Ovary (tissue), 3 donors: ENCODE data around the gene JARID2.

Source experiments
- CTCF ChIP-seq, 3 donors: fragments of 450-650 bp in 2 of 3; fragments of 200-600 bp in 1 of 3; IDR thresholded peaks; one replicate each; pipeline versions ENCODE4 v1.5.1 to v1.8.0; 2016 to 2022; ENCODE audit warnings: antibody characterized with exemption in 3 of 3, mild to moderate bottlenecking in 1 of 3
- EP300 ChIP-seq: sonication (generic); formaldehyde crosslinking; IDR thresholded peaks from one replicate; pipeline ENCODE4 v1.6.1; 2017; ENCODE audit warnings: antibody characterized with exemption
- POLR2A ChIP-seq: fragments of 450-650 bp; IDR thresholded peaks from one replicate; pipeline ENCODE4 v1.6.1; 2017; ENCODE audit warnings: antibody characterized with exemption, mild to moderate bottlenecking, moderate library complexity
- donor health status: DM: no; HTN: no; CAD: no.

- no peak for TF ChIP-seq CTCF (IDR thresholded peaks at IDR 0.05)
- TF ChIP-seq POLR2A, result no peak
- TF ChIP-seq EP300, result no peak
Measured at GRCh38 chr6:15213838-15214400, 31.9 kb upstream of the JARID2 start.
